ENCODE measurements around the gene DACH1. TPM values are rescaled to one million over a fixed set of nuclear protein-coding genes. Genes with fewer than 3 reads are reported as not detected.

The DACH1 gene
- total and polyA plus RNA-seq, 2 of the 13 experiments (the other 11 are each of a cell fraction or from before 2014, with no cell fraction given), result not detected

DNA sequence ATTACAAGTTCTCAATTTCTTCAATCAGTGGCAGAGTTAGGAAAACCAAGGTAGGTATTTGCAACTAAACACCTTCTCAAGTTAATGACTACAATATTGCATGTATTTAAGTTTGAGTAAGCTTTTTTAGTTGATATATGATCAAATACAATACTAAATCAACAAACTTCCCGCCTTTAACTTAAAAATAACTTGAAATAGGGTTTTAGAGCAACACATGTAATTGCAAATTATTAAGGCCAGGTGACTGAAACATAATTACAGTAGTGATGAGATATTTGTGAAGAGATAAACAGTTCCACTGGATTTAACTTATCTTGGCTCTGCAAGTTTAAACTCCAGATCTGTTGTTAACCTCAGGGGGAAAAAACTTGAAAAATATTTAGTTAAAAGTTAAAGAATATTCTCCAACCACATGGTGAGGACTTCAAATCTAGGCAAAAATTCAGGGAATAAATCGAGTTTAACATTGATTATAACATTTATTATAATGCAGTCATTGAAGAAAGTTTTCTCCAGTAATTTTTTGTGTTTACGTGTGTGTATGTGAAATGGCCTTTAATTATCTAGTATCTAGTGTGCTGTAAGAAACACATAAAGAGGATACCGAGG lies 3.6 kb downstream of the DACH1 start:
- in situ Hi-C loops (cut with HindIII; ENCODE audit: extremely low pct_ligation_motif_present, low pct_unique_long_range_greater_than_20kb), result no loop called here
- POLR2A ChIA-PET, result no interaction called here

More for the DNA sequence above, 3.6 kb downstream of the DACH1 start:
- CTCF ChIA-PET (ENCODE audit: low intra/inter-chr PET ratio, low total read pairs), result no interaction called here
- 17% methylated on average over 4 of the region's 4 CpGs for WGBS (ENCODE audit: low lambda C conversion rate)
- no peaks in the 10 kb centered on the region for H3K9me3 ChIP-seq (ENCODE audit: low read length)
- H3K79me2 ChIP-seq (ENCODE audit: insufficient read depth, low read length), result no peaks in the 10 kb centered on the region
- TF ChIP-seq, protein P1, sequence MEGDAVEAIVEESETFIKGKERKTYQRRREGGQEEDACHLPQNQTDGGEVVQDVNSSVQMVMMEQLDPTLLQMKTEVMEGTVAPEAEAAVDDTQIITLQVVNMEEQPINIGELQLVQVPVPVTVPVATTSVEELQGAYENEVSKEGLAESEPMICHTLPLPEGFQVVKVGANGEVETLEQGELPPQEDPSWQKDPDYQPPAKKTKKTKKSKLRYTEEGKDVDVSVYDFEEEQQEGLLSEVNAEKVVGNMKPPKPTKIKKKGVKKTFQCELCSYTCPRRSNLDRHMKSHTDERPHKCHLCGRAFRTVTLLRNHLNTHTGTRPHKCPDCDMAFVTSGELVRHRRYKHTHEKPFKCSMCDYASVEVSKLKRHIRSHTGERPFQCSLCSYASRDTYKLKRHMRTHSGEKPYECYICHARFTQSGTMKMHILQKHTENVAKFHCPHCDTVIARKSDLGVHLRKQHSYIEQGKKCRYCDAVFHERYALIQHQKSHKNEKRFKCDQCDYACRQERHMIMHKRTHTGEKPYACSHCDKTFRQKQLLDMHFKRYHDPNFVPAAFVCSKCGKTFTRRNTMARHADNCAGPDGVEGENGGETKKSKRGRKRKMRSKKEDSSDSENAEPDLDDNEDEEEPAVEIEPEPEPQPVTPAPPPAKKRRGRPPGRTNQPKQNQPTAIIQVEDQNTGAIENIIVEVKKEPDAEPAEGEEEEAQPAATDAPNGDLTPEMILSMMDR (CRISPR knock-in tag; IDR thresholded peaks at IDR 0.05), result no peak
- TF ChIP-seq MYNN (CRISPR knock-in tag; IDR thresholded peaks at IDR 0.05; ENCODE audit: low read depth) (no peak), BHLHE40 (IDR thresholded peaks at IDR 0.05; ENCODE audit: low read length) (no peak), PAF1 (CRISPR knock-in tag; IDR thresholded peaks at IDR 0.05) (no peak), ETV6 (CRISPR knock-in tag; conservative IDR thresholded peaks at IDR 0.05) (no peak), ZNF251 (CRISPR knock-in tag; IDR thresholded peaks at IDR 0.05) (no peak), HMGA1 (CRISPR knock-in tag; conservative IDR thresholded peaks at IDR 0.05) (no peak), SMAD1 (CRISPR knock-in tag; IDR thresholded peaks at IDR 0.05; ENCODE audit: borderline replicate concordance, low read depth) (no peak), AHR (CRISPR knock-in tag; IDR thresholded peaks at IDR 0.05) (no peak), ZBTB14 (CRISPR knock-in tag; IDR thresholded peaks at IDR 0.05) (no peak), ZNF614 (CRISPR knock-in tag; IDR thresholded peaks at IDR 0.05; ENCODE audit: borderline replicate concordance) (no peak)
- TF ChIP-seq, protein P2, sequence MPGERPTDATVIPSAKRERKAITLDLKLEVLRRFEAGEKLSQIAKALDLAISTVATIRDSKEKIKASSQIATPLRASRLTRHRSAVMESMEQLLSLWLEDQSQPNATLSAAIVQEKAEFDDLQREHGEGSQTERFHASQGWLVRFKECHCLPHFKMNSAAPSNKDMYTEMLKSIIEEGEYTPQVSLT (CRISPR knock-in tag; IDR thresholded peaks at IDR 0.05; ENCODE audit: borderline replicate concordance, low read depth), result no peak
- TF ChIP-seq, protein P3, sequence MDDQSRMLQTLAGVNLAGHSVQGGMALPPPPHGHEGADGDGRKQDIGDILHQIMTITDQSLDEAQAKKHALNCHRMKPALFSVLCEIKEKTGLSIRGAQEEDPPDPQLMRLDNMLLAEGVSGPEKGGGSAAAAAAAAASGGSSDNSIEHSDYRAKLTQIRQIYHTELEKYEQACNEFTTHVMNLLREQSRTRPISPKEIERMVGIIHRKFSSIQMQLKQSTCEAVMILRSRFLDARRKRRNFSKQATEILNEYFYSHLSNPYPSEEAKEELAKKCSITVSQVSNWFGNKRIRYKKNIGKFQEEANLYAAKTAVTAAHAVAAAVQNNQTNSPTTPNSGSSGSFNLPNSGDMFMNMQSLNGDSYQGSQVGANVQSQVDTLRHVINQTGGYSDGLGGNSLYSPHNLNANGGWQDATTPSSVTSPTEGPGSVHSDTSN (CRISPR knock-in tag; IDR thresholded peaks at IDR 0.05; ENCODE audit: borderline replicate concordance), result no peak
- H2AFZ ChIP-seq (ENCODE audit: low read length), result no peak overlapping the region
- no peaks in the 10 kb centered on the region for H3K36me3 ChIP-seq (replicated peaks in 1 of 2; ENCODE audit: control insufficient read depth in 1 of 2, insufficient read depth in 2 of 2, low read length in 2 of 2)
- FAIRE-seq (no peak), DNase-seq (ENCODE audit: low spot score) (no peak), ATAC-seq (no peak)
- no peaks in the 10 kb centered on the region for H4K20me1 ChIP-seq (ENCODE audit: insufficient read depth, low read length)
- no peak overlapping the region for H3K9ac ChIP-seq (ENCODE audit: insufficient read depth, low read depth, low read length)
- 0 out of 2 replicates have a peak, but pooled peaks cover 4% of the 10 kb centered on the region for H3K4me1 ChIP-seq (ENCODE audit: insufficient read depth, low read length)
- H3K27ac ChIP-seq (ENCODE audit: extremely low read length, insufficient read depth, low read length), result no peak overlapping the region
- H3K27me3 ChIP-seq (ENCODE audit: control insufficient read depth in 1 of 2, insufficient read depth in 2 of 2, low read length in 2 of 2), result peaks cover 7 to 31% of the 10 kb centered on the region in 2 experiments
- intact Hi-C loops (cut with micrococcal nuclease; ENCODE audit: unreplicated experiment), result loop anchor here (2.0 kb wide), 1 partner anchor 23 kb away; no protein-coding TSS in a partner anchor
- H3K4me3 ChIP-seq (replicated peaks in 1 of 3; ENCODE audit: insufficient read depth in 1 of 3, low read depth in 2 of 3, low read length in 3 of 3), result no peak overlapping the region
- no TSS peak for BruUV-seq (replicated peaks)
- H3K4me2 ChIP-seq (ENCODE audit: low read depth, low read length), result no peak overlapping the region

Measured in HepG2 (cell line).